PFSK-1 (cell line): ENCODE measurements around the gene SPTA1.

Experiments
- FOXP2 ChIP-seq: optimal IDR thresholded peaks from 2 replicates; pipeline ENCODE3; 2011; ENCODE audit warnings: borderline replicate concordance, control low read depth, inconsistent platforms; ENCODE audit not compliant: insufficient read depth; ENCODE audit errors: extremely low read length, extremely low read depth
- POLR2AphosphoS5 ChIP-seq: IDR thresholded peaks from 2 replicates; pipeline ENCODE4 v1.6.1; 2012; ENCODE audit warnings: low read depth, mild to moderate bottlenecking, control low read depth, low read length, moderate library complexity
- REST ChIP-seq, 2 experiments: IDR thresholded peaks; 2 replicates each; pipeline versions ENCODE4 v1.6.1 to v1.8.0; 2011 to 2012; ENCODE audit warnings: low read depth in 2 of 2, low read length in 2 of 2, control low read depth in 1 of 2, inconsistent platforms in 1 of 2, mild to moderate bottlenecking in 1 of 2, moderate library complexity in 1 of 2; ENCODE audit not compliant: insufficient read depth in 1 of 2
- SIN3A ChIP-seq: IDR thresholded peaks from 2 replicates; pipeline ENCODE4 v1.6.1; 2012; ENCODE audit warnings: mild to moderate bottlenecking, low read length, moderate library complexity, borderline replicate concordance; ENCODE audit not compliant: insufficient read depth
- TAF1 ChIP-seq: IDR thresholded peaks from 2 replicates; pipeline ENCODE4 v1.6.1; 2012; ENCODE audit warnings: low read length, control low read depth, borderline replicate concordance; ENCODE audit not compliant: insufficient read depth

SPTA1 gene

GRCh38 chr1:158564608-158565007, 121.9 kb downstream of the SPTA1 start:
- no peak for TF ChIP-seq POLR2AphosphoS5
- no peak for TF ChIP-seq SIN3A
- no peak for TF ChIP-seq TAF1
- no peak for TF ChIP-seq REST (IDR thresholded peaks at IDR 0.05; ENCODE audit: insufficient read depth in 1 of 2, low read depth in 2 of 2, low read length in 2 of 2)
- TF ChIP-seq FOXP2, result no peak

- TF ChIP-seq SIN3A (no peak), TAF1 (no peak), POLR2AphosphoS5 (no peak), FOXP2 (no peak), REST (IDR thresholded peaks at IDR 0.05; ENCODE audit: insufficient read depth in 1 of 2, low read depth in 2 of 2, low read length in 2 of 2) (no peak)
Measured at GRCh38 chr1:158563853-158564252, 122.7 kb downstream of the SPTA1 start.
